Psoas muscle (tissue), 8 donors: ENCODE measurements around the gene CNTNAP2. TPM values are rescaled to one million over a fixed set of nuclear protein-coding genes. Genes with fewer than 3 reads are reported as not detected.

Experiments used
- ATAC-seq, 4 donors: fragments of 200-7000 bp; cut with Tn5 transposase; one replicate each; pipeline ENCODE4 v1.9.1; 2020; ENCODE audit warnings: moderate library complexity in 3 of 4, mild to moderate bottlenecking in 2 of 4
- DNase-seq, 2 donors: peaks; one replicate each; pipeline ENCODE4 v3.0.0-alpha.2; 2020
- H3K27ac ChIP-seq: fragments of 200-600 bp; one replicate; pipeline ENCODE4 v1.8.0; 2022
- H3K27me3 ChIP-seq, 3 donors: fragments of 200-600 bp in 1 of 3; one replicate each; pipeline versions ENCODE4 v1.6.1 to v1.8.0; 2013 to 2022; ENCODE audit warnings: low read length in 2 of 3, mild to moderate bottlenecking in 2 of 3, moderate library complexity in 1 of 3; ENCODE audit not compliant: insufficient read depth in 3 of 3
- H3K36me3 ChIP-seq, 2 donors: fragments of 200-600 bp in 1 of 2; one replicate each; pipeline versions ENCODE4 v1.6.1 to v1.8.0; 2013 to 2022; ENCODE audit warnings: low read depth in 1 of 2, mild to moderate bottlenecking in 1 of 2, moderate library complexity in 1 of 2; ENCODE audit not compliant: insufficient read depth in 1 of 2
- H3K4me1 ChIP-seq: fragments of 200-600 bp; one replicate; pipeline ENCODE4 v1.8.0; 2022
- H3K4me3 ChIP-seq: fragments of 200-600 bp; one replicate; pipeline ENCODE4 v1.8.0; 2022; ENCODE audit warnings: mild to moderate bottlenecking
- H3K9me3 ChIP-seq: fragments of 200-600 bp; one replicate; pipeline ENCODE4 v1.8.0; 2022
- WGBS, 3 donors: extraction: QIAGEN DNeasy Blood & Tissue Kit; methylation state at CpG; one replicate each; pipeline versions ENCODE4 v1.1.6 to v1.1.7; 2013; 5-methylcytosine and 5-hydroxymethylcytosine counted together
- intact Hi-C, 2 donors: fragments of 100-400 bp; cut with DNase I; formaldehyde crosslinking; loops; one replicate each; pipeline versions ENCODE4 v1.11.0 to v1.14.2; 2022
- polyA plus RNA-seq, 3 donors: library from polyadenylated mRNA; stranded (reverse); fragments of 200-250 nt; gene quantifications; one replicate each; pipeline ENCODE4 v1.2.3, GENCODE V29; 2013
- total RNA-seq, 4 donors: library from RNA; stranded (reverse); fragmentation: NEBNext Ultra II Directional in 2 of 4; extraction: Animal tissue kit (Norgen Biotek cat#: 25700) in 2 of 4; gene quantifications; one replicate each; pipeline versions ENCODE4 v1.2.1 to v1.2.4, GENCODE V29; 2021 to 2023
- TF ChIP-seq, protein P1 (sequence below): fragments of 200-600 bp; IDR thresholded peaks from one replicate; pipeline ENCODE4 v1.8.0; 2022; ENCODE audit warnings: antibody characterized with exemption
- donor health status: healthy with polysubstance abuse.
- donor health status: DM: no; HTN: no; CAD: no; lungs with moderate emphysema.
- donor health status: Bipolar disorder and iron deficiency.
- donor health status: healthy.
- donor health status: DM: yes; HTN: yes; CAD: no.
- donor health status: DM: no; HTN: no; CAD: no.
- donor health status: DM: no; HTN: no; CAD: no.
- donor health status: DM: yes; HTN: yes; CAD: no.

CNTNAP2 gene
- total and polyA plus RNA-seq, 7 donors, result 0.01 to 0.13 TPM; not detected in 5

DNA sequence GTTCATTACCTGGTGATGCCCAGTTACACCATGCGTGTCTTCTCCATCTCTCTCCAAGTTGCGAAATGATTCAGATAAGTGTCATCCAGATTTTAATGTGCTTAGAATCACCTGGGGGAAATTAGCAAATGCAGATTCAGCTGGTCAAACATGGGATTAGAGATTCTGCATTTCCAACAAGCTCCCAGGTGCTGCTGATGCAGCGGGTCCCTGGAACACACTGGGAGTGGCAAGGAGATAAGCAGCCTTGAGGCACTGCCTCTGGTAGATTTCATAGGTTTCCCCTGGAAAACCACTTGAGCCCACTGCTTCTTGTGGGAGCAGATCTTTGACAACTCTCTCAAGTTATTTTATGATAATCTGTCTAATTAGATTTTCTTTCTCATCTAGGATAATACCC, 2278.0 kb downstream of the CNTNAP2 start:
- 82 to 90% (median 89%) methylated on average over 3 of the region's 3 CpGs for WGBS, 3 donors
- intact Hi-C loops, result no loop called here
- DNase-seq (no peak), ATAC-seq (no peak)
- Histone ChIP-seq H3K4me3 (no peak overlapping the region), H3K36me3 (no peaks in the 10 kb centered on the region), H3K27ac (no peak overlapping the region), H3K4me1 (no peaks in the 10 kb centered on the region), H3K9me3 (no peaks in the 10 kb centered on the region), H3K27me3 (peaks cover 0 to 15% (median 3%) of the 10 kb centered on the region in 3 donors)
- TF ChIP-seq, protein P1, sequence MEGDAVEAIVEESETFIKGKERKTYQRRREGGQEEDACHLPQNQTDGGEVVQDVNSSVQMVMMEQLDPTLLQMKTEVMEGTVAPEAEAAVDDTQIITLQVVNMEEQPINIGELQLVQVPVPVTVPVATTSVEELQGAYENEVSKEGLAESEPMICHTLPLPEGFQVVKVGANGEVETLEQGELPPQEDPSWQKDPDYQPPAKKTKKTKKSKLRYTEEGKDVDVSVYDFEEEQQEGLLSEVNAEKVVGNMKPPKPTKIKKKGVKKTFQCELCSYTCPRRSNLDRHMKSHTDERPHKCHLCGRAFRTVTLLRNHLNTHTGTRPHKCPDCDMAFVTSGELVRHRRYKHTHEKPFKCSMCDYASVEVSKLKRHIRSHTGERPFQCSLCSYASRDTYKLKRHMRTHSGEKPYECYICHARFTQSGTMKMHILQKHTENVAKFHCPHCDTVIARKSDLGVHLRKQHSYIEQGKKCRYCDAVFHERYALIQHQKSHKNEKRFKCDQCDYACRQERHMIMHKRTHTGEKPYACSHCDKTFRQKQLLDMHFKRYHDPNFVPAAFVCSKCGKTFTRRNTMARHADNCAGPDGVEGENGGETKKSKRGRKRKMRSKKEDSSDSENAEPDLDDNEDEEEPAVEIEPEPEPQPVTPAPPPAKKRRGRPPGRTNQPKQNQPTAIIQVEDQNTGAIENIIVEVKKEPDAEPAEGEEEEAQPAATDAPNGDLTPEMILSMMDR, result no peak

DNA sequence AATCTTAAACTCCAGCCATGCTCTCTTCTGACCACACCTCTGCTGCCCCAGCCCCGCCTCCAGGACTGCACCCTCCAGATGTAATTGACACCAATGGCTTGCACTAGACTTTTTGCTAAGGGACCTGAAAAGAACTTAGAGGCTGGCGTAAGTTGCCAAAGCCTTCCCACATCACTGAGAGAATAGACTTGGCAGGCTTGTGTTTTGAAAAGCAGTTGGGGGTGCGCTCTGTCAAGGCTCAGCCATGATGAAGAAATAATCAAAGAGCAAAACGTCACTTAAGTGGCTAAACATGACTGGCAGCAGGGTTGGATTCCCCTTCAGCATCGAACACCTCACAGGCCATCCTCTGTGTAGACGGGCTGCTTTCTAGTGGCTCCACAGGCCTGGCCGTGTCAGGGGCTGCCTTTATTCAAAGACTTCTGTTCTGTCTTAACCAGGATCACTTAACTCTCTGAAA, 2278.8 kb downstream of the CNTNAP2 start:
- Histone ChIP-seq H3K4me3 (no peak overlapping the region), H3K9me3 (no peaks in the 10 kb centered on the region), H3K4me1 (no peaks in the 10 kb centered on the region), H3K27ac (no peak overlapping the region), H3K27me3 (peaks cover 0 to 15% (median 3%) of the 10 kb centered on the region in 3 donors), H3K36me3 (no peaks in the 10 kb centered on the region)
- intact Hi-C loops, result no loop called here
- 40 to 41% (median 41%) methylated on average over 7 of the region's 7 CpGs for WGBS, 3 donors
- ATAC-seq (no peak), DNase-seq (no peak)
- TF ChIP-seq, protein P1, result no peak

DNA sequence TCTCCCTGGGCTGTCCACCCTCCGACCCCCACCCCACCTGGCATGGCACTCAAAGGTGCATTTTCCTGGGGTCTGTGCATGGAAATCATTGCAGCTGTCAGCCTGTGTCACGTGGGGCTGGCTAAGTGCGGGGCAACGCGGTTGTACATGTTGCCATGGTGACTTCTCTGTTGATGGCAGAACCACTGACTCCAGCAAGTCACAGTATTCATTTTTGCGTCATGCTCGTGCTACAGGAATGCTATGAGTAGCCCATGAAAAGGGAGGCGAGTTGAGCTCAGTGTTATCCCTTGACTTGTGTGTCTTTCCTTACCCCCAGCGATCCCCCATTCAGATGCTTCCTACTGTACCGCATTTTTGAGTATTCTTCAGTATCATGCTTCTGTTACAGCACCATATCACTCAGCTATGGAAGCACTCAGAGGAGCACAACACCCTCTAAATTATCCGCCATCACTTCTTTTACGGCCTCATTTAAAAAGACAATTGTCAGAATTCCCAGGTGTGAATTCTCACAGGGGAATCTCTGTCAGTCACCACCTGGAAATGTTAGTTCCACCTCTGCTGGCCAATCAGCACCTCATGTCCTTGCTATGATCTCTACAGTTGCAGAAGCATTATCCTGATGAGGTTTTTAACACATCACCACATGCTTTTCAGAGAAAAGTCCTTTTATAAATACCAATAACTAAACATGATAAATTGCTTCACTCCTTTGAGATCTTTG, 2279.6 kb downstream of the CNTNAP2 start:
- TF ChIP-seq, protein P1, result no peak
- H3K27me3 ChIP-seq, result peaks cover 0 to 12% (median 3%) of the 10 kb centered on the region in 3 donors
- intact Hi-C loops, result no loop called here

DNA sequence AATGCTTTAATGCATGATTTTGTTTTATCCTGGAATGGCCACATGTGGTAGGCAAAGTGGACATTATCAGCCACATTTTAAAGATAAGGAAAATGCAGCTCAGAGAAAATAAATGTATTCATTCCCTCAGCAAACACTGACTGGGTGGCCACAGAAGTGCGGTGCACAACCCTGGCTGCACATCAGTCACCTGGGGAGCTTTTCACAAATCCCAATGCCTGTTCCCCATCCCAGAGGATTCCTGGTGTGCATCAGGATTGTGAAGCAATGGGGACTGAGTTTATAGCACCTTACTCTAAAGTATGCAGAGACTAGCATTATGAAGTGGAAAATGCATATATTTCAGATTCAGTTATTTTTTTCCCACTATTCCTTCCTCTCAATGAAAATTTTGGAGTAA, 2280.5 kb downstream of the CNTNAP2 start:
- no peaks in the 10 kb centered on the region for H3K9me3 ChIP-seq
- TF ChIP-seq, protein P1, result no peak
- H3K27me3 ChIP-seq, result peaks cover 0 to 12% (median 3%) of the 10 kb centered on the region in 3 donors
- H3K36me3 ChIP-seq, result no peaks in the 10 kb centered on the region
- intact Hi-C loops, result no loop called here
- DNase-seq, result no peak
- 46 to 54% (median 52%) methylated on average over 1 of the region's 1 CpG for WGBS, 3 donors
- H3K4me3 ChIP-seq, result no peak overlapping the region
- H3K27ac ChIP-seq, result no peak overlapping the region
- no peak for ATAC-seq
- no peaks in the 10 kb centered on the region for H3K4me1 ChIP-seq

More for the DNA sequence above, 2279.6 kb downstream of the CNTNAP2 start:
- Histone ChIP-seq H3K27ac (no peak overlapping the region), H3K9me3 (no peaks in the 10 kb centered on the region), H3K36me3 (no peaks in the 10 kb centered on the region), H3K4me3 (no peak overlapping the region), H3K4me1 (no peaks in the 10 kb centered on the region)
- 26 to 31% (median 29%) methylated on average over 12 of the region's 12 CpGs for WGBS, 3 donors
- DNase-seq (no peak), ATAC-seq (no peak)
